NCI-H69 (cell line): ENCODE results near the gene SSX2IP.
A peak's percentile ranks its signal among the peaks of the same experiment; 100 is the strongest.

Experiments
- DNase-seq: peaks from one replicate; lab custom pipeline; 2025; lab: John Stamatoyannopoulos, UW

SSX2IP gene

DNA sequence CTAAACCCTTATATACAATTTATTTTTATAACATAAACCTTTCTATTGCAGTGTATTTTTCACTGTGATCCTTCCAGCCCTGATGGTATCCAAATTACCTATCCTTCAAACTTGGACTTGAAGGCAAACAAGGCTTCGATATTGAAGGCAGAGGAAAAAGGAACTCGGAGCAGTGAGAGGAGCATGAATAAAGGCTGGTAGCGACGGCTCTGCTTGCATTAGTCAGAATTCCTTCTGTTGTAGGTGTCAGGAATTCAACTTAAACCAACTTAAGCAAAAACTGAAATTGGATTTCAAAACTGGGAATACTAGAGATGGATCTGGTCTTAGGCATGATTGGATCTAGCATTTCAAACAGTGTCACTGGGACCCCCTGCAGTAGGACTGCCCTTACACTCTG is 17.8 kb upstream of the SSX2IP start:
- DNase-seq, result no peak

DNA sequence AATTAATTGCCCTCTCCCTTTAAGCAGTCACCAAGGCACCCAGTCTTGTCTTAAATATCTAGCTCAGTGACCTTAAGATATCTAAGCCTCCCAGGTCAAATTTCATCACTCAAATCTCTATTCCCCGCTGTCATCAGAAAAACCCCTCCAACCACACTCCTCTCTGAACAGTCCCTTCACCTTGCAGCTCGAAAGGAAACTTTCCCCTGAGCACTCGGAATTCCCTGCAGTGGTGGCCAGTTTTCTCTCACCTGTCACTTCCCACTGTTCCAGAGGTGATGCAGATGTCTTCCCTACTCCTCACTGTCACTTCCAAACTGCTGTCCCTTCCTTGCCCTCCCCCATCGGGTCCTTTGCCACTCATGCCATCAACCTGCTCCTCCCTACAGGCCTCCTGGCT is 15.3 kb upstream of the SSX2IP start:
- no peak for DNase-seq

DNA sequence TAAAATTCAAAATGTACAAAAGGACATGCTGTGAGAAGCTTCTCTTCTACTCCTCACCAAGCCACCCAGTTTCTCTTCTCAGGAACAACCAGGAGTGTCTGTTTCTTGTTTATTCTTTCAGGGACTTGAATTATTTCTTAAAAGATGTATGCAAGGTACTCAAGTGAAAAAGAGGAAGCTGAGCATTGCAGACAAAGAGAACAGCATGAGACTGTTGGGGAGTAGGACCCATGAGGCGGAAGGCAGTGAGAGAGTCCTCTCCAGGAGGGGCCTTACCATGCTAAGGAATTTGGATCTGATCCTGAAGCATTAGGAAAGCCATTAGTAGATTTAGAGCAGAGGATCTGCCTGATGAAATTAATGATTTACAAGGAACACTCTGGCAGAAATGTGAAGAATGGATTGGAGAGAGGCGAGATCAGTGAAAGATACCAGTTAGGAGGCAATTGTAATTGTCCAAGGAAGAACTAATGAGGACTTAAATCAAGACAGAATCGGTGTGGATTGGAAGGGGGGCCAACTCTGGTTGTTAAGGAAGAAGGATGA is 14.7 kb upstream of the SSX2IP start:
- DNase-seq, result no peak

DNA sequence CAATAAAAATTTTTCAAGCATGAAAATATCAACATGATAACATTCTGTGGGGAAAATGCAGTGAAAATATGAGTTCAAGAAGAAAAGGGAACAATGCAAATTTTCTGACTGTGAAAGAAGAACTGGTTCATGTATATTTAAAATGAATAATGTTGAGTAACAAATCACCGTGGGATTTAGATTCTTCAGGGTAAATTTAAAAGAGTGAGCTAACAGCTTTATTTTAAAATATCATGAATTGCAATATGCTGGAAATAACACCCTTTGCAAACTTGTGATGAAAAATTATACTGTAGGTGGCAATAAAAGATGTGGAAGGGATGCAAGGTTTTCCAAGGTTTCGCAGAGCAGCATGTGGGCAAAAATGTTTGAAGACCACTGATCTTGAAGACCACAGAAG is 13.2 kb upstream of the SSX2IP start:
- no peak for DNase-seq

DNA sequence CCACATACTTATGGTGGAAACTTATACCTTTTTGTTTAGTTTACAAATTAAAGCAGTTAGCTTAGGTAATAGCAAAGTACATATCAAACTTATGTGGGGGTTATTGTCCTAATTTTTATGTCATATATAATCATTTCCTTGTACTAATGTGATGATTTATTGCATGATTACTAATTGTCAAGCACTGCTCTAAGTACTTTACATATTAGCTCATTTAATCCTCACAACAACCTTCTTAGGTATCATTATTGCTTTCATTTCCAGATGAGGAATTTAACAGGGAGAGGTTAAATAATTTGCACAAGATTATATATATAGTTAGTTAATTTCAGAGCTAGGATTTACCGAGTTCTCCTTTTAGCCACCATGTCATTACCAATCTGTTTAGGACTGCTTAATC is 11.9 kb upstream of the SSX2IP start:
- DNase-seq, result peak; percentile 37

DNA sequence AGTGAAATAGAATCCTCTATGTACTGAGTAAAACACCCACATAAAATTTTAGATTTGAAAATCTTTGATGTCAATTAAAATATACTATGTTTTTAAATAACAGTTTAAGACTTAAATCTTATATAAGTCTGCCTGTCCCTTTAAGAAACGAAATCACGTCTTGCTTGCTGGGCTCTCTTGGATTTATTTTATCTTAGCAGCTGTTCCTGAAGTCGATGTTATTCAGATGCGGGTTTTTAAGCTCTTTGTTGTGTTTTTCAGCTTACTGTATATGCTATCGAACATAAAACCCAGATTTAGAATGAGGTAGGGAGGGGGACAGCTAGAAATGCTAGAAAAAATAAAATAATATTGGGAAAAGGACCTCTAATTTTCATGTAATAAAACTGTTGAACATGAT is 11.1 kb upstream of the SSX2IP start:
- DNase-seq, result no peak

DNA sequence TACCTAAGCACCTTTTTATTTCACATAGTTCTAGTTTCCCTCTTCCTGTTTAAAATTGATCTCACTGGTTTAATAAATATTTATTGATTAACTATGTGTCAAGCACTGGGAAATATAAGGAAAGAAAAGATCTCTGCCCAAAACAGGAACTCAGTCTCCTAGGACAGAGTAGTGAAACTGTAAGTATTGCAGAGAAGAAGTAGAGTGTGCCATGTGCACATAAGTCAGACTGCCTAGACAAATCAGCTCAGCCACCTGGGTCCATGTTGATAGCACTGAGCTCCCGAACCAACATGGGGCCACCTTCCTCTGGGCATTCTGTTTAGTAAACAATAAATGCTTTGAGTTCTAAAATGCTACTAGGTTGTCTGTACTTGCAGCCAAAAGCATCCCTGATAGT is 9.8 kb upstream of the SSX2IP start:
- no peak for DNase-seq

DNA sequence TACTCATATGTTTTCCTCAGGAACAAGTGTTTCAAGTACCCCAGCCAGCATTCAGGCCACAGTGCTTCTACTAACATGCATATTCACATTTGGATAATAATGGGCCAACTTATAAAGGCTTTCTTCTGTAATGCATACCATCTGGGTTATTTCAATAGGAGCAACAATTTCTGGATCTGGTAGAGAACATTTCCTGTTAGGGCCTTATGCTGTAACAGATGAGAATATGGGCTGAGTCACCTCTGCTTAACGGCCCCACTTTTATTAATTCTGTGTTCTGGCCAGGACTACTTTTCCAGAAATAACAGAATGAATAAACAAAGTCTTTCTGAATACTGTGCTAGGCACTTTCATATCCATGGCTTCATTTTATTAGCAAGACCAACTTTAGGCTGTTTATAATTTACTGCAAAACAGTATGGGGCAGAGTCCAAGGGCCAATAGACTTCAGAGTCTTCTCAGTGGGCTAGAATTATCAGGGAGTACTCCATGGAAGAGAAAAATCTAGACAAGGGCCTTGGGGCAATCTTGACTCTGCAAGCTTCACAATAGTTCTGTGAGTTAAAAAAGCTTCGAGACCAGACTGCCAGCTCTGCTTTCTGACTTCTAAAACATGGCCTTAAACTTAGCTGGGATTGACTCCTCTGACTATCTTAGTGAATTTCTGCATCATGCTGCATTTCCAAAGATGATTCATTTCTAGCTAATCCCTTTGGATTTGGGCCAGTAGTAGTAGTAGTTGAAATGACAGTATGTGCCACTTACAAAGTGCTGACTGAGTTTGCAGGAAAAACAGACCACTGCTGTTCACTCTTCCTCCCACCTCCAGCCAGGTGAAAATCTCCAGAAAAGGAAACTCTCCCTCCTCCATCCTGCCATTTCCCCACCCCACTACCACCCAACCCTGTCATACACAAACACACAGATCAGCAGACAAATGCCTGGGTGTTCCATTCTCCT is 8.2 kb upstream of the SSX2IP start:
- peak; percentile 7 for DNase-seq

DNA sequence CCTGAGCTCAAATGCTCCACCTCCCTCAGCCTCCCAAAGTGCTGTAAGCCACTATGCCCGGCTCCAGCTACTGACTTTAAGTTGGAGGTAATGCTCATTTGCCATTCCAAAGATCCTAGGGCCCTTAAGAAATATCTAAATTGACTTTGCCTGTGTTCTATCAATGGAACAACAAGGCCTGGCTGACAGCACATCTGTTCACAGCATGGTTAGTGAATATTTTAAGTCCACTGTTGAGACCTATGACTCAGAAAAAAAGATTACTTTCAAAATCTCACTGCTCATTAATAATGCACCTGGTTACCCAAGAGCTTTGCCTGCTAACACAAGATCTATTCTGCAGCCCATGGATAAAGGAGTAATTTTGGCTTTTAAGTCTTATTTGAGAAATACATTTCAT is 3.5 kb upstream of the SSX2IP start:
- no peak for DNase-seq

DNA sequence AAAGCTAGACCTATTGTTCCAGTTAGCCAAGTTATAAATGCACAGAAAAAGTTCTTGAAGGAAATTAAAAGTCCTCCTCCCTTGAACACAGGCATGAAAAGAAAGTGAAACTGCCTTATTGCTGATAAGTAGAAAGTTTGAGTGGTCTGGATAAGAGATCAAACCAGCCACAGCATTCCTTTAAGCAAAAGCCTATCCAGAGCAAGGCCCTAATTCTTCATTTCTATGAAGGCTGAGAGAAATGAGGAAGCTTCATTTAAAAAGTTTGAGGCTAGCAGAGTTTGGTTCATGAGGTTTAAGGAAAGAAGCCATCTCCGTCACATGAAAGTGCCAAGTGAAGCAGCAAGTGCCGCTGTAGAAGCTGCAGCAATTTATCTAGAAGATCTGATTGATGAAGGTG is 2.7 kb upstream of the SSX2IP start:
- DNase-seq, result no peak

DNA sequence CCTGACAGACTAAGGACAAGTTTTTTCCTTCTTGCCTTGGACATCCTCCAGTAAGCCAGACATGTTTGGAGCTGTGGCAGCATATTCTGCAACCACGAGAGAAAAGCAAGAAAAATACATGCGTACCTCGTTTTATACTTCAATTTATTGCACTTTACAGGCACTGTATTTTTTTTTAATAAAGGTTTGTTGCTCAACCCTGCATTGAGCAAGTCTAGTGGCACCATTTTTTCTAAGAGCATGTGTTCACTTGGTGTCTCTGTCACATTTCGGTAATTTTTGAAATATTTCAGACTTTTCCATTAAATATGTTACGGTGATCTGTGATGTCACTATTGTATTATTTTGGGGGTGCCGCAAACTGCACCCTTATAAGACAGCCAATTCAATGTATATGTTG is 2.1 kb upstream of the SSX2IP start:
- no peak for DNase-seq

DNA sequence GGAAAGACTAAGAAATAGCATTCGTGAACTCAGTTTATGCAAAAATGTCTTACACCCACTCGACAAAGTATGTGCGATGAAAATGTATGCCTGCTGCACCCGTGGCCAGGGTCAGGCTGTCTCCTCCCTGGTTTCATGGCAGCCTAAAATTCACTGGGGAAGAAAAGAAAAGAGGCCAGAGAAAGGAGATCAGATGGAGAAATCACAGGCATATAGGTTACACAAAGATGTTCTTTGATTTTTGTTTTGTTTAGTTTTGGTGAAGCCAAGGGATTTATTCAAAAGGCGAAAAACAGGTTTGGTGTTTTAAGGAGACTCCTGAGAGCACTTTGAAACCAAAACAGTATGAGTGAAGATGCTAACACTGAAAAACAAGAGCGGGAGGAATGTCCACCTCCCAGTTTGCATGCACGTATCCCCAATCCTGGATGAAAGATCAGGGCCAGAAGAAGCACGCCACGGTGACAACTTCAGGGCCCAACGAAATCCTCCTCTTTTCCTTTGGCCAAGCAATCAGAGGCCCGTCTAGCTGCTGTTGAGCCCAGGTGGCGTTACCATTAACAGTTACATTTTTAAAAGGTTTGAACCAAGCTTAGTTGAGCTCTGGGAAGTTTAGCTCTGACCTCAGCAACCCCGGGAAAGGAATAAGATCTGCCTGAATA is 992 bp upstream of the SSX2IP start:
- DNase-seq, result no peak

DNA sequence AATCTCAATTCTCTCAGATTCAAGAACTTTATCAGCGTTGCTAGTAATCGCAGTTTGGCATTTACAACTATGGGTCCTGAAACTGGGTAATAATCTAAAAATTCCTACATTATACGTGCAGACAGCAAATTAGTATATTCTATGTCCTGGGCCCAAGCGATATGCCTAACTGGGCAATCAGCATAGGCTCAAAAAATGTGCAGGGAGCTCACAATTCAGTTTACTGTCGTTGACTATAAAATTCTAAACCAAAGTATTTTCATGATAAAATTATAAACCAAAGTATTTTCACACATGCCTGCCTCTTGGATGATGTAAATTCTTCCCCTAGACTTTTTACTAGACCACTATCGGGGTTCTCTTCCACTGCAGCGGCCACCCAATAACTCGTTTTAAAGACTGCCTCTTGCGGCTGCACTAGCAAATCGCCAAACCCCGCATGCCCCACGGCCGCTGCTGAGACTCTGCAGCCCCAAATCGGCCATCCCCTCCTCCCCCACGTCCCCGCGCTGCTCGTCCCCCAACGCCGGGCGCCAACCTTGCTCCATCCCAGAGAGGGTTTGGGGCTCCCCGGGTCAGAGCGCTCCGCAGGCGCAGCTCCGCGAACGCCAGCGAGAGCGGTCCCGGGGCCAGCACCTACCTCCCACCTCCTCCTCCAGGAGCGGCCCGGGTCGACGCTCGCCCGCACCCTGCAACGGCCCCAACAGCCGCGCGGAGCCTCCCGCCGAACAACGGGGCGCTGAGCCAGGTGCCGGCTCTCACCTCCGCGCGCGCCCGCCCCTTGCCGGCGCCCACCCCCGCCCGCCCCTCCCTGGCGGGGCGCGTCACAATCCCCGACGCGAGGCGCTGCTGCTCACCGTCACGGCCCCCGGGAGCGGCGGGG is 506 bp downstream of the SSX2IP start:
- DNase-seq, result peak; percentile 79

DNA sequence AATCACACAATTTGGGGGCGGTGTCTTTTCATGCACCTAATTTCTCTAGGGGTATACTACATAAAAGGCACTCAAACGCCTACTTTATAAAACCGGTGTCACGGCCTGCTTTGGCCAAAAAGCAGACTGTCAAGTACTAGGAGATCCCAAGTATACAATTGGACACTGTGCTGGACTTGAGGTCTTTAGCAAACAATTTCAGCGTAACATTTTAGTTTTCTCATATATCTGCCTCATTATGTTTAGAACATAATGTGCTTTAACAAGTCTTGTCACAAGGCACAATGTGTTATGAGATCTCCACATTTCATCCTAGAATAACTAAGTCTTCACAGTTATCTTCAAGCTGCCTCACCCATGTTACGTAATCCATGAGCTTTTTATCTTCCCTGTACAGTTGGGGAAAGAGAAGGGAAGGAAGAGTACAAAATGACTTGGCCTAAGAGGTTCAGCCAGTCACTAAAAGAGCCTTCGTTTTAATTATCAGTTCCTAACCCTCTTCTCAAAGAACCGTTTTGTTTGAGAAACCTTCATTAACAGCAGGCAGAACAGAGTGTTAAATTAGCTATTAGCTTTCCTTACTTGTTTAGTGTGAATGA is 1.7 kb downstream of the SSX2IP start:
- peak; percentile 4 for DNase-seq

DNA sequence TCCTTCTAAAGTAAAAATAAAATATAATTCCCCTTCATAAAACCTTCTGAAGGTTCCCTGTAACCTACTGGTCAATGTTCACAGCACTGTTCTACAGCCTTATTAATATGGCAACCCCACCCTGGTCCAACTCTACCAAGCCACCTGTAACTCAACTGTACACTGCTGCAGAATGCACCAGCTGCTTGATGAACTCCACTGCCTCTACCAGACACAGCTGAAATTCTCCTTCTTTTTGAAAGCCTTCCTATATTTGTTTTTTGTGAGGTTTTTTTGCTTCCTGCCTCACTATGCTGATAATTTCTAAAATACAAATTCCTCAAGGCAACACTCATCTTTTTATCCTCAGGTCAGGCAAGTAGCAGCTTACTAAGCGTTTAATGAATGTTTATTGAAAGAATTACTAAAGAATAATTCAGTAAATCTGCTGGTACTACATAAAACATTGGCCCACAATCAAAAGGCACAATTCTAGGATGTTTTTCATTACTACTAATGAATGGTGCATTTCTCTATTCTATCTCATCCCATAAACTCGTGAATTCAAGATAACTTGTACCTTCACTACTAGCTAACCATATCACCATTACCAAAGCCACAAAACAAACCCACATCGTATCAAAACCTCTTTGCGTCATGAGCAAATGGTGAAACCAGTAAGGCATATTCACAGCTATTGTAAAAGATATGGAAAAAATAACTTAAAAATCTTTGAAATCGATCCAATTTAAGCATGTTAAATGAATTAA is 2.4 kb downstream of the SSX2IP start:
- DNase-seq, result peak; percentile 7

DNA sequence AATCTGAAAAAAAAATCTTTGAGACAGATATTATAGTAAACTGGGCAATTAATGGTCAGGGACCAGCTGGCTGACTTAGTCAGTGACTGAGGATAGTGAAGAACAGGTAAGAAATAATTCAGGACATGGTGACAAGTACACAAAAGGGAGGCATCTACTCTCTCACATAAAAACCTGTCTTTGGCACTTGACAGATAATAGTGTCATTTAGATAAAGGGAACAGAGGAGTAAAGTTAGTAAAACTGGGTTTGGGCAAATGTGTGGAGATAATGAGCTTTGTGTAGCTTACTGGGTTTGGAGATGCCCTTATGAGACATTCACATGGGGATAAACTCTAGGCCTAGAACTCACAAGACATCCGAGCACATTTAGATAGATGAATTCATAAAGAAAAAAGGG is 4.0 kb downstream of the SSX2IP start:
- no peak for DNase-seq

DNA sequence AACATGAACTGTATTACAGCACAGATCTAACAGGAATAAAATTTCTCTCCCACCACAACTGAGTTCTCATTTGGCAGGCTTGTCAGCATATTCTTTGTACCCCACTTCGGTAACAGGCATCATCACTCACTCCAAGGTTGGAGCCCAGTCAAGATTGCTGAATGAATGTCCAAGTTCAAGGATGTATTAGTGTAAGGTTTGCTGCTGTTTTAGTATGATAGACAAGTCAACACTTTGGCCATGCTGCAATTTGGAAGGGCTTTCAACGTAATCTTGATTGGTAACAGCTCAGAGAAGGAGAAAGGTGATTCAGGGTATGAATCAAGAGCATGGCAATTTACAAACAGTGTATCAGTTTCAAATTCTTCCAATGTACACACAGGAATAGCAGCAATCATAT is 6.8 kb downstream of the SSX2IP start:
- DNase-seq, result no peak

DNA sequence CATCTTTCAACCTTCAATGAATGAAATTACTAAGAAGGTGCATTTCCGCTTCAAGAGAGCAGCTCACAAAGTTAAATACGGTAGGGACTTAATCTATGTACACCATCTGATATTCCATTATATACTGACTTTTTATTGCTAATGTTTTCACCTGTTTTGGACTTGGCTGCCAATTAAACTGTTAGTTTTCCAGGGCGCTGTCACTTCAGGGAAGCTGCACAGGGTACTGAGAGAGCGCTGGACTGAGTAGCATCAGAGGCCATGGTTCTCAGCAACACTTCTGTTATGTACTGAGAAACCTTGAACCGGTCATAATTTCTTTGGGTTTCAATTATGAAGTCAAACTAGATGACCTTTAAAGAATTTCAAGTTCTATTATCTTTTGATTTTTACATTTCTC is 8.2 kb downstream of the SSX2IP start:
- DNase-seq, result no peak

DNA sequence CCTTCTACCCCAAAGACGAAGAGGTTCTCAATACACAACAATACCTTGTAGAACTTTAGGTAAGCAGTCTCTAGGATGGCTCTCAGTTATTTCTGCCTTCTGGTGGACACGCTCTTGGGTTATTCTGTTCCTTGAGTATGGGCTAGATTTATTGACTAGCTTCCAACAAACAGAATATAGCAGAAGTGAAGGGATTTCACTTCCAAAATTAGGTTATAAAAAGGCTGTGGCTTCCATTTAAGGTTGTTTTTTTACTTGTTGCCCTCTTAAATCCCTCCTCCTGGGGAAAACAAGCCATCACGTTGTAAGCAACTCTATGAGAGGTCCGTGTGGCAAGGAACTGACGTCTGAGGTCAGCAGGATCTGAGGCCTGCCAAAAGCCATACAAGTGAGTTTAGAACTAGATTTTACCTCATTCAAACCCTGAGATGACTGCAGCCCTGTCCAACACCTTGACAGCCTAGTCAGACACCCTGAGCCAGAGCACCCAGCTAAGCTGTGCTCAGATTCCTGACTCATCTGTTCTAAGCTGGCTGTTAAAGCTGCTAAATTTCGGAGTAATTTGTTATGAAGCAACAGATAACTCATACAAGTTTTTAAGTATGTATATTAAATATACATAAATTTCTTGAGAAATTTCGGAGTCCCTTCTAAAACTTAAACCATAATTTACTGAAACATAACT is 12.7 kb downstream of the SSX2IP start:
- no peak for DNase-seq

DNA sequence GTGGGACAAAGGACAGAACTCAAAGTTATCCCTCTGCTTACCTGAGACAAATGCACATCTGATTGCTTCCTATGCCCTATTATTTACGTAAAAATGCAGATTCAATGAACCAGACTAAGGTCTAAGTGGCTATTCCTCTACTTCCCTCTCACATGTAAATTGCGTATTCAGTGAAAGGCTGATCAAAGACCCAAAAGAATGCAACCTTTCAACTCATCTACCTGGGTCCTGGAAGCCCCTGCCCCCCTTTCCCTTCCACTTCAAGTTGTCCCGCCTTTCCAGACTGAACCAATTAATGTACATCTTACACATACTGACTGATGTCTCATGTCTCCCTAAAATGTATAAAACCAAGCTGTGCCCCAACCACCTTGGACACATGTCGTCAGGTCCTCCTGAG is 14.6 kb downstream of the SSX2IP start:
- DNase-seq, result no peak

DNA sequence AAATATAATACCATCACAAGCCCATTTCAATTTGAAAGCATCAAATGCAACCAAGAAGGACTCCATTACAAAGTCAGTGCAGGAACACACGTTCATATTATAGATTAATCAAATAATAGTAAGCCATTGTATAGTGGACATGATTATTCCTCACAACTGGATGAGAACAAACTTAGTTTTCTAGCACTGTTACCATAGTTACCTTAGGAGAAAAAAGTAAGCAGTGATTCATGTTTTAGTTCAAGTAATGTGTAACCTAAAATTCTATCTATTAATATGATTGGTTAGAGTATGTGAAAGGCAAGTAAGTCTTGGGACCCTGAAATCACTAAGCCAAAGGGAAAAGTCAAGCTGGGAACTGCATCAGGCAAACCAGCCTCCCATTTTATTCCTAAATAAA is 15.2 kb downstream of the SSX2IP start:
- no peak for DNase-seq
